Nephron (organoid): ENCODE measurements around the gene CYTH4.
A peak's percentile ranks its signal among the peaks of the same experiment; 100 is the strongest.

Source experiments
- H3K27ac Mint-ChIP-seq, 3 experiments: 2 replicates each; pipeline ENCODE4 v1.8.0; 2020; ENCODE audit warnings: mixed read lengths in 3 of 3, mild to moderate bottlenecking in 2 of 3, moderate library complexity in 1 of 3
- H3K27me3 Mint-ChIP-seq: 2 replicates; pipeline ENCODE4 v1.8.0; 2021; ENCODE audit warnings: low read depth, mild to moderate bottlenecking, moderate library complexity, mixed read lengths
- H3K36me3 Mint-ChIP-seq: 2 replicates; pipeline ENCODE4 v1.8.0; 2020; ENCODE audit warnings: low read depth, mixed read lengths
- H3K4me1 Mint-ChIP-seq: 2 replicates; pipeline ENCODE4 v1.8.0; 2020; ENCODE audit warnings: mixed read lengths
- H3K4me3 Mint-ChIP-seq, 3 experiments: 2 replicates each; pipeline ENCODE4 v1.8.0; 2020; ENCODE audit warnings: mild to moderate bottlenecking in 3 of 3, mixed read lengths in 3 of 3, moderate library complexity in 2 of 3
- H3K9me3 Mint-ChIP-seq: 2 replicates; pipeline ENCODE4 v1.8.0; 2020; ENCODE audit warnings: mixed read lengths
- TF ChIP-seq, protein P1 (sequence below), 3 experiments: fragments of 200-600 bp; sonication (generic); IDR thresholded peaks; one replicate each; pipeline ENCODE4 v1.5.0; 2021; ENCODE audit warnings: antibody characterized with exemption in 3 of 3; ENCODE audit not compliant: unreplicated experiment in 3 of 3

CYTH4 gene

DNA sequence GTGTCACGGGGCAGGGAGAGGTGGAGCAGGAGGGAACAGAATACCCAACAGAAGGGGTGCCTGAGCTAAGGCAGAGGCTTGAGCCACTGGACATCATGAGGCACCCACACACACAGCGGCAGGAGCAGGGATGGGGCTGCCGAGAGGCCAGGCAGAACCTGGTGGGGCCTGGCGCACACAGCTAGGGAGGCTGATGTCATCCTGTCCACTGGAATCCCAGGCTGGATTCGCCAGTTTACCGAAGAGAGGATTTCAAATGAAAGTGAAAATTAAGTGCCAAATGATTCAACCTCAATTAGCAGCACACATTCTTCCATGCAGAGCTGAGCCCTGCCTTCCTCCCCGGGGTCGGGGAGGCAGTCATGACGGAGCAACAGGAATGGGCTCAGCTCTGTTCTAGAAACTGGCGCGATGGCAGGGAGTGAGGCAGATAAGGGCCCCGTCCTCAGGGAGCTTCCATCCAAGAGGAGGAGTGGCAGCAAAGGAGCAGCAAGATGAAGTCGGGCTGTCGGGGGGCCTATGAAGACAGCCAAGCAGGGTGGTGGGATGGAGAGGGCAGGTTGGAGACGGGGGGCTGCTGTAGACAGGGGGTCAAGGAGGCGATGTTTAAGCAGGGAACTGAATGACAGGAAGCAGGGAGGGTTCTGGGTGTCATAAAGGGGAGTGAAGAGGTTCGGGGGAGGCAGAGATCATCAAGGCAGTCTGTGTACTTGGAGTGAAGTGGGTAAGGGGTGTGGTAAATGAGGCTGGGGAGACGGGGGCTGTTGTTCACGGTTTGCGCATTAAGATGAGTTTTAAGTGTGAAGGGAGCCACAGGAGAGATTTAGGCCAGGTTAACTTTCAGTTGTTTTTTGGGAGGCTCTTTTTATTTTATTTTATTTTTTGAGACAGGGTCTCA, 44.7 kb upstream of the CYTH4 start:
- no peaks in the 10 kb centered on the region for H3K36me3 Mint-ChIP-seq
- H3K27ac Mint-ChIP-seq = peak overlapping the region in 1 of 3 experiments; percentile 46
- no peaks in the 10 kb centered on the region for H3K4me1 Mint-ChIP-seq
- TF ChIP-seq, protein P1, sequence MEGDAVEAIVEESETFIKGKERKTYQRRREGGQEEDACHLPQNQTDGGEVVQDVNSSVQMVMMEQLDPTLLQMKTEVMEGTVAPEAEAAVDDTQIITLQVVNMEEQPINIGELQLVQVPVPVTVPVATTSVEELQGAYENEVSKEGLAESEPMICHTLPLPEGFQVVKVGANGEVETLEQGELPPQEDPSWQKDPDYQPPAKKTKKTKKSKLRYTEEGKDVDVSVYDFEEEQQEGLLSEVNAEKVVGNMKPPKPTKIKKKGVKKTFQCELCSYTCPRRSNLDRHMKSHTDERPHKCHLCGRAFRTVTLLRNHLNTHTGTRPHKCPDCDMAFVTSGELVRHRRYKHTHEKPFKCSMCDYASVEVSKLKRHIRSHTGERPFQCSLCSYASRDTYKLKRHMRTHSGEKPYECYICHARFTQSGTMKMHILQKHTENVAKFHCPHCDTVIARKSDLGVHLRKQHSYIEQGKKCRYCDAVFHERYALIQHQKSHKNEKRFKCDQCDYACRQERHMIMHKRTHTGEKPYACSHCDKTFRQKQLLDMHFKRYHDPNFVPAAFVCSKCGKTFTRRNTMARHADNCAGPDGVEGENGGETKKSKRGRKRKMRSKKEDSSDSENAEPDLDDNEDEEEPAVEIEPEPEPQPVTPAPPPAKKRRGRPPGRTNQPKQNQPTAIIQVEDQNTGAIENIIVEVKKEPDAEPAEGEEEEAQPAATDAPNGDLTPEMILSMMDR (IDR thresholded peaks at IDR 0.05; ENCODE audit: unreplicated experiment in 3 of 3) = no peak
- H3K27me3 Mint-ChIP-seq = peaks cover 28% of the 10 kb centered on the region
- H3K9me3 Mint-ChIP-seq = no peaks in the 10 kb centered on the region
- no peak overlapping the region for H3K4me3 Mint-ChIP-seq

DNA sequence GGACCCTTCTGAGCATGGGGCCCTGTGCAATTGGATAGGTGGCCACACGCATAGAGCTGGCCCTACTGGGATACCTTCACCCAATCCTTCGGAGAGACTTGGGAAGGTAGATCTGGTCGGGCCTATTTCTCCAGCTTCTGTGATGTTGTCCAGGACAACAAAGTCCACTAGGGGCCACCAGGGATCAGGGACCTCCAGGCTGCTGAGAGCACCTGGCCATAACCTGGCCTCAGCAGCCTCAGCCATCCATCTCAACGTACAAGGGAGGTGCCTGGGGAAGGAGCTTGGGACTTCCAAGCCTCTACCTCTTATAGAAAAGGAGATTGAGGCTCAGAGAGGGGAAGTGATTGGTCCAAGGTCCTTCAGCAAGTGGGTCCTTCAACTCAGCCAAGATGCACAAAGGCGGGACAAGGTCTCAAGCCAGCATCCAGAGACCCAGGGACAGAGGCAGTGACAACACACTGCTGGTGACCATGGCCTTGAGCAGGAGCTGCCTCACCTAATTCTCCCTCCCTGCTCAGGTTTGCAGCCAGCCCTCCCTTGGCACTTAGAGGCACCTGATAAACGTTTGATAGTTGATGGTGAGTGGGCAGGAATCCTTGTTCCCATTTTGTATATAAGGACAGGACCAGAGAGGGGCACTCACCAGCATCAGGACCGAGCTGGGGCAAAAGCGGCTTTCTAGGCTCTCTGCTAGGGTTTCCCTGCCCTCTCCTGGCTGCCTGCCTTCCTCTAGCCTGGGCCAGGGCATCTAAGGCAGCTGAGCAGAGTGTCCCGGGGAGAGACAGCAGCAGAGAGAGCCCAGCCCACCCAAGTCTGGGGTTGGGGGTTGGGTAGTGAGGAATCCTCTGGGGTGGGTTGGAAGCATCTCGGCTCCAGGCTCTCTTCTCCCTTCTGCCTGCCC, 42.7 kb upstream of the CYTH4 start:
- H3K36me3 Mint-ChIP-seq = no peaks in the 10 kb centered on the region
- TF ChIP-seq, protein P1 (IDR thresholded peaks at IDR 0.05; ENCODE audit: unreplicated experiment in 3 of 3) = no peak
- H3K4me3 Mint-ChIP-seq = no peak overlapping the region
- H3K4me1 Mint-ChIP-seq = no peaks in the 10 kb centered on the region
- H3K27me3 Mint-ChIP-seq = peaks cover 21% of the 10 kb centered on the region
- no peak overlapping the region for H3K27ac Mint-ChIP-seq
- H3K9me3 Mint-ChIP-seq = no peaks in the 10 kb centered on the region

DNA sequence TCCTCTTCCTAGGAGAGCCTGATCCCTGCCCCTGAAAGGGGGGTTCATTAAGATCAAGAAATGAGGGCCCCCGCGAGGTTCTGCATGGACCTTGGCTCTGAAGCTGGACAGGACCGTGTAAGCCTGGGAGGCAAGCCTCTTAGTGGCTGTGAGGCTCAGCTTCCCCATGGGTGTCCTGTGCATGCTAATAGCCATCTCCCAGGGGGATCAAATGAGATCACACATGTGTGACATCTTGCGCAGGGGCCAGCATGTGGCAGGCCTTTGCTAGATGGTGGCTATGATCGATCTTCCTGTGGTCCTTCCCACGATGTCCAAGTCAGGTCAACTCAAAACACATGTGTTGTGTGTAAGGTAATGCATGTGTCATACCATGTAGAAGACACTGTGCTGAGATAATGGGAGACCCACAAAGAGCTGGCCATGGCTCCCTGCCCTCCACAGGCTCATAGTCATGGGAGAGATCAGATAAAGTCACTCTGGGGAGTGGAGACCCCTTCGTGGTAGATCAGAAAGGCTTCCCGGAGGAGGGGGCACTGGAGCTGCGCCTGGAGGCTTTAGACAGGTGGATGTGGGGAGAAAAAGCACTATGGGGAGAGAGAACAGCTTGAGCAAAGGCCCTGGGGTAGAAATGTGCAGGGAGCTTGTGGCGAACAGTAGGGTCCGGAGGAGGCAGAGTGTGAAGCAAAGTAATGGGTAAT, 41.9 kb upstream of the CYTH4 start:
- H3K4me1 Mint-ChIP-seq = no peaks in the 10 kb centered on the region
- peaks cover 19% of the 10 kb centered on the region for H3K27me3 Mint-ChIP-seq
- no peaks in the 10 kb centered on the region for H3K9me3 Mint-ChIP-seq
- H3K4me3 Mint-ChIP-seq = no peak overlapping the region
- TF ChIP-seq, protein P1 (IDR thresholded peaks at IDR 0.05; ENCODE audit: unreplicated experiment in 3 of 3) = no peak
- H3K27ac Mint-ChIP-seq = no peak overlapping the region
- H3K36me3 Mint-ChIP-seq = no peaks in the 10 kb centered on the region

GRCh38 chr22:37240941-37241320, 41.4 kb upstream of the CYTH4 start:
- H3K36me3 Mint-ChIP-seq = no peaks in the 10 kb centered on the region
- H3K4me1 Mint-ChIP-seq = no peaks in the 10 kb centered on the region
- no peak overlapping the region for H3K27ac Mint-ChIP-seq
- H3K4me3 Mint-ChIP-seq = no peak overlapping the region
- TF ChIP-seq, protein P1 (IDR thresholded peaks at IDR 0.05; ENCODE audit: unreplicated experiment in 3 of 3) = no peak
- no peaks in the 10 kb centered on the region for H3K9me3 Mint-ChIP-seq
- peaks cover 19% of the 10 kb centered on the region for H3K27me3 Mint-ChIP-seq

- no peaks in the 10 kb centered on the region for H3K4me1 Mint-ChIP-seq
- no peak overlapping the region for H3K27ac Mint-ChIP-seq
- H3K4me3 Mint-ChIP-seq = no peak overlapping the region
- TF ChIP-seq, protein P1 (IDR thresholded peaks at IDR 0.05; ENCODE audit: unreplicated experiment in 3 of 3) = no peak
- no peaks in the 10 kb centered on the region for H3K36me3 Mint-ChIP-seq
- peaks cover 19% of the 10 kb centered on the region for H3K27me3 Mint-ChIP-seq
- no peaks in the 10 kb centered on the region for H3K9me3 Mint-ChIP-seq
These were observed 40.8 kb upstream of the CYTH4 start for GRCh38 chr22:37241351-37242142.
